Right ventricle myocardium inferior (tissue), 1 donor: ENCODE results near the gene SPOCK1. TPM values are rescaled to one million over a fixed set of nuclear protein-coding genes. Genes with fewer than 3 reads are reported as not detected.
A peak's percentile ranks its signal among the peaks of the same experiment; 100 is the strongest.

ENCODE experiments used
- ATAC-seq: fragments of 200-7000 bp; cut with Tn5 transposase; one replicate; pipeline ENCODE4 v1.9.1; 2020; ENCODE audit warnings: mild to moderate bottlenecking, moderate library complexity
- DNase-seq: peaks from one replicate; pipeline ENCODE4 v3.0.0; 2021; ENCODE audit errors: missing footprints
- intact Hi-C: fragments of 100-400 bp; cut with DNase I; formaldehyde crosslinking; loops from one replicate; pipeline ENCODE4 v1.11.0; 2022
- total RNA-seq: library from RNA; stranded (reverse); fragmentation: NEBNext Ultra II Directional; extraction: Animal tissue kit (Norgen Biotek cat#: 25700); gene quantifications from one replicate; pipeline ENCODE4 v1.2.1, GENCODE V29; 2021
- donor health status: DM: no; HTN: yes; CAD: no; lungs with severe emphysema.

SPOCK1 gene
- total RNA-seq, 1 donor from 2014 or later, result 35.5 TPM

DNA sequence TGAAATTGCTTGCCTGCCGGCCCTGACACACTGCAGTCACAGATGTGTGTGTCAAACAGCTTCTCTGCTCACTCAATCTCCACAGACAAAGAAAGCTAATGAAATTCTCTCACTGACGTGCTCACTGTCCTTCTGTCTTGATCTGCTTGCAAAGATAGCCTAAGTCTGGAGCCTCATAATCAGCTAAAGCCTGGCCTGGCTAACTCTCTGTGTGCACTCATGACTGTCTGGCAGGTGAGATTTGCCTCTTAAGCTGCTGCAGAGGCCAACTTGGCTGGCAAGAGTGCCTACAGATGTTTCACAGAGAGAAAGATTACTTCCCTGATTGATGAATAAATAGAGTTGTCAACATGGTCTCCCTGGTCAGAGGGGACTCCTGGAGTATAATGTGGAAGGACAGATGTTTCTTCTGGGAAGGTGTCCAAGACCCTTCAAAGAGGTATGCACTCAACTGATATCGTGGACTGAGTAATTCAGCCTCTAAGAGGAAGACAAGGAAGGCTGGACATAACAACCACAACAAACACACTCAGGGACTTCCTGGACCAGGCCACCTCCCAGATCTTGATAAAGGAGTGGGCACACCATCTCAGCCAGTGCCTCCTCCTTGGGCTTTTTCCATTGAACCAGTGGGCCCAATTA, 362.0 kb downstream of the SPOCK1 start:
- DNase-seq, result no peak
- intact Hi-C loops, result no loop called here
- peak; percentile 30 for ATAC-seq

DNA sequence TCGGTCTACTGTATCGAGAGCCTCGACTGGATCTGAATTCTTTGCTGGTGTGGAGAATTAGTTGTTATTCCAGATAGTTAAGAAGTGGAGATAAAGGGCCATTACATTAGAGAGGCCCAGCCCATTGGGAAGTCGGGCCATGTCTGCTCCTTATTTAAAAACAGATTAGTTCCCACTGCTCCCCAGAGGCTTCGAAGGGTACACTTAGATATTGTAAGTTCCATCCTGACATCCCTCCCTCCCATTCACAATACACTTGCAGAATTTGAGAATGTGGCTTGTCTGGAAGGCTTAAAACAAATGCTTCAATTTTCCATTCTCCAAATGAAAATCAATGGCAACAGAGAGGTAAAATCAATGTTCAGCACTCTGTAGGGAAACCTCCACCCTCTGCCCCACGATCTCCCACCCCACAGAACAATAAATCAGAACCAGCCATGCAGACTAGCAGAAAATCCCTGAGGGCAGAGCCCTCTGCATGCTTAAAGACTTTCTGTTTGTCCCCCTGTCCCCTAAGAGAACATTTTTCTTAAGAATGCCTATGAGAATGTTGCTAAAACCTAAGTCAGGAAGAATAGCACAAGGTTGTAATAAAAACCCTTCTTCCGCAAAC, 364.1 kb downstream of the SPOCK1 start:
- intact Hi-C loops, result no loop called here
- DNase-seq, result no peak
- ATAC-seq, result no peak

GRCh38 chr5:137129886-137130680, 369.0 kb downstream of the SPOCK1 start:
- ATAC-seq (no peak), DNase-seq (no peak)
- intact Hi-C loops, result no loop called here

- intact Hi-C loops, result no loop called here
Measured at GRCh38 chr5:137128012-137128411, 371.1 kb downstream of the SPOCK1 start.

DNA sequence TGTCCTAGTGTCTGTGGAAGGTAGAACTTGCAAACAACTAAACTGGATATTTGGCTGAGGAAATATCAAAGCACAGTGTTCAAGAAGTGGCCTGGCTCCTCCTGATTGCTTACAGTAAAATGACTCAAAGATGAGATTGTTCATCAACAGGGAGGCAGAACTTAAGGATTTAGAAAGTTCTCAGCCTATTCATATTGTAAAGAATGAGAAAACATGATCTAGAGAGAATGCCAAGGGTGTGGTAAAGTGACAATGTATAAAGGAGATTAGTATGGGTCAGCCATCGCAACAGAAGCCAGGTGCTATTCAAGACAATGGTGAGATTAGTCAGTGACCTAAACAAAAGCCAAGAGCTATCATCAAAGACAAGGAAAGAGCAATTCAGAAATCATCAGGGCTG, 372.3 kb downstream of the SPOCK1 start:
- intact Hi-C loops, result no loop called here
- DNase-seq (no peak), ATAC-seq (no peak)

More at GRCh38 chr5:137128012-137128411, 371.1 kb downstream of the SPOCK1 start:
- ATAC-seq, result no peak
- no peak for DNase-seq

DNA sequence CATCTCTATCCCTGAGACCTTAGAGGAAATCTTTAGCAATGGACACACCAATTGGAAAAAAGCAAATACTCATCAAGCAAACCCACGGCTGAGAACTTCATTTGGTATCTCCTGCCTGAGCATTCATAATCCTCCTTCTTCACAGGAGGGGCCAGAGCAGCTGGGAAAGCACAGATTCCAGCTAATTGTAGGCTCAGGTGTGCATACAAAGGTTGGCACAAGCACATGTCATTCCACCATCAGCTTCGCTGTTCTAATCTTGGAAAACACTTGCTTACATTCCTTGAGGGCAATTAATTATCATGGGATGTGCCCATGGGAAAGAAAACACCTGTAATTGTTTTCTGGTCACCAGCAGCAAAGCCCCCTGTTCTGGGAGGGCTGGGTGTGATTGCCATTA, 376.6 kb downstream of the SPOCK1 start:
- intact Hi-C loops, result no loop called here
- DNase-seq, result no peak
- ATAC-seq, result no peak

DNA sequence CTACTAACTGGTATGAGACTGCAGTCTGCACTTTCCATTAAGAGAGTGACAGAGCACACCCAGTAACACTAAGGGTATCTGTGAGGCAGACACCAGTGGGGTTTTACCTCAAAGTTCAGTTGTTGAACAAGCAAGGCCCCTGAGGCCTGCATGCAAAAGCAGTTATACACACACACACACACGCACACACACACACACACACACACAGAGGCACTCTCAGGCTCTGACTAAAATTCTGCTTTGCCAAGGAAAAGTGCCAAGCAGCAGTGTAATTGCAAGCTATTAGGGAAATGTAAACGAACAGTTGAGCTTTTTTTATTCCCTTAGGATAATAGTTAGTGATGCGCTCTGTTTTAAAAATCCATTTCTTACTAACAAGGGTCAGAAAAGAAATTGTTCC, 377.1 kb downstream of the SPOCK1 start:
- DNase-seq (no peak), ATAC-seq (no peak)
- intact Hi-C loops, result no loop called here

DNA sequence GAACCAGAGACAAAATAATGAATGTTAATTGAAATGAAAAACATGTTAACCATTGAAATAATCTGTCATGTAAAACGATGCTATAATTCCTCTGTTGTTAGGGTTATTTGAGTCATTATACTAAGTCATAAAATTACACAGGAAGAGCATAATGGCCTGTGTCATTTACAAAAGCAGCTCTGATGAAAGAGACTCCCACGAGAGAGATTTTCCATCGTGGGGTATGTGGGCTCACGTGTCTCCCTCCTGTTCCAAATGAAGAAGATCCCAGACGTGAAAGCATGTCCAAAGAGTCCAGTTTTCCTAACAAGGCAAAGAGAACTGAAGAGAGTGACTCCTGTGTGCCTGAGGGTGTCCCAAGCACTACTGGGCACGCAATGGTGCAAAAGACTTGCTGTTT, 379.8 kb downstream of the SPOCK1 start:
- no peak for ATAC-seq
- no peak for DNase-seq
- intact Hi-C loops, result no loop called here

DNA sequence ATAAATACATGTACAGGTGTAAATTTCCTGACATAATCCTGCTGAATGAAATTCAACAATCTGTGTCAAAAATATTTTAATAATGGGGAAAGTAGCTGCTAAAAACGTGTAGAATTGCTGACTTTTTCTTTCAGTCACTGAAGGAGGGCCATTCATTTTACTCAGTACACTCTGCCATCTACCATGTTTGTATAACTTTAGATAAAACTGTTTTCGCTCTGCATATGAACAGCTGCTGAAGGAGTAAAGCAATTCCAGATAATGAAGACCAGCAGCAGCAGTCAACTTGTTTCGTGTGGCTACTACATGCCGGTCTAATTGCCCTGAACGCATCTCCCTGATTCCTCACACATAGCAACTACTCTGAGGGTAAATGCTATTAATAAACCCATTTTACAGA, 380.5 kb downstream of the SPOCK1 start:
- no peak for ATAC-seq
- intact Hi-C loops, result no loop called here
- no peak for DNase-seq

GRCh38 chr5:137115152-137115551, 384.0 kb downstream of the SPOCK1 start:
- intact Hi-C loops, result no loop called here
- ATAC-seq (no peak), DNase-seq (no peak)

DNA sequence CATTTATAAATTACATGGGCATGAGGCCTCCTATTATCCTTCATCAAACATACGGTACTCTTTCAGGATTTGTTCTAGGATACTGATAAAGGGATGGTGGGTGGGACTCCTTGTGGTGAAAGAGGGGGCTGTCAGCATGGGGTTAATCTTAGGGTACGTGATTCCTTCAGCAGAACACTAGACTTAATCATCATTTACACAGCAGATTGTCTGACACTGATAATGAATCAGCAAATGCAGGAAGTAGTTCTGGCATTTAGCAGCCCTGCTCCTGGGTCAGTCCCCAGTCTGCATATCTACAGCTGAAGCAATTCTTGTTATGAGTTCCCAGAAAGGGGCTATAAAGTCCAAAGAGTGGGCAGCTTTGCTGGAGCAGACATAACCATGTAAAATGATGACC, 384.6 kb downstream of the SPOCK1 start:
- DNase-seq (no peak), ATAC-seq (no peak)
- intact Hi-C loops, result no loop called here

DNA sequence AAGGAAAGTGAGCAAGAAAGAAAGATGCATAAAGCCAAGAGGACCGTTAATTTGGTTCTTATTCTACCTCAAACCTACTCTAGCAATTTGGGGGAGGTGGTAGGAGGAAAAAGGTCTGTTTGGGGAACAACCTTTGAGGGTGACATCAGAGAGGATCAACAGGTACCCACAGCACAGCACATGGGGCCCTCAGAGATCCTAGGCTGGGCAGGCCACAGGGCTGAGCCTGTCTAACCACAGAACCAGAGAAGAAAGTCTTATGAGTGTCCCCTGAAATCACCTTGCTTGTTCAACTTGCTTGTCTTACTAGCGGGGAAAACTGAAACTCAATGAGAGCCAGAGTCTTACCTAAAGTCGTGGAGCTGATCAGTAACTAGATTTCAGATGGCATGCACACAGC, 385.2 kb downstream of the SPOCK1 start:
- DNase-seq (no peak), ATAC-seq (no peak)
- intact Hi-C loops, result no loop called here

DNA sequence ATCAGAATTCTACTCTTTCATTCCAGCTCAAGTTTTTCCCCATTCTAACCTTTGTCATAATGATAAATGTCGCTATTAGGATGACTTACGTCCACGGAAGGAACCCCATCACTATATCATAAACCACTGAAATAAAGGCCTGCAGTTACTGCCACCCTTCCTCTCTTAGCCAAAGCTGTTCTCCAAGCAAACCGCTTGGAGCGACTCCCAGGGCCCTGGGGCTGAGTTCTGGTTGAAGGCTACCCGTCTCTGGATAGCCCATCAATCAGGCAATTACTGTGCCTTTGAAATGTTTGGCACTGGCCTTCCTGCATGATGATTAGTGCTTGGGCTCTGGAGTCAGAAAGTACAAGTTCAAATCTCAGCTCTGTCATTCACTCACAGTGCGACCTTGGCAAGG, 386.0 kb downstream of the SPOCK1 start:
- ATAC-seq (no peak), DNase-seq (no peak)
- intact Hi-C loops, result no loop called here

GRCh38 chr5:137105351-137106035, 393.6 kb downstream of the SPOCK1 start:
- no peak for ATAC-seq
- intact Hi-C loops, result no loop called here
- no peak for DNase-seq

DNA sequence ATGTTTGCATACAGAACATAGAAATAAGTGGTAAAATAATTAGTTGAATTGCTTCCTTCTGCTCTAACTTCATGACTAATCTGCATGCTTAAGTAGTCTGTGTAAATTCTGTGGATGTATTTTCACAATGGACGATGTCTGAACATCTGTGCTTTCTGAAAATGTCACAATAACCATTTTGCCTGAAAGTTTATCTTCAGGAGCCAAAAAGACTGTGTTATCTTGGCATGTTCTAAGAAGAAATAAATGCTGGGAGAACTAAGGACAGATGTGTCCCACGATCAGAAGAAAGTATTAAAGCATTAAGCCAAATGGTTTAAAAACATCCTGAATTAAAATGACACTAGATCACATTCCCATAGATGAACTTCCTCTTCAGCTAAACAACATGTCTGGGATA, 397.6 kb downstream of the SPOCK1 start:
- intact Hi-C loops, result no loop called here
- ATAC-seq, result peak; percentile 55
- no peak for DNase-seq

GRCh38 chr5:137099651-137100050, 399.5 kb downstream of the SPOCK1 start:
- ATAC-seq (no peak), DNase-seq (no peak)
- intact Hi-C loops, result no loop called here

GRCh38 chr5:137098663-137099062, 400.5 kb downstream of the SPOCK1 start:
- intact Hi-C loops, result no loop called here
- DNase-seq (no peak), ATAC-seq (no peak)

- ATAC-seq, result no peak
Measured at GRCh38 chr5:137098238-137098637, 400.9 kb downstream of the SPOCK1 start.

DNA sequence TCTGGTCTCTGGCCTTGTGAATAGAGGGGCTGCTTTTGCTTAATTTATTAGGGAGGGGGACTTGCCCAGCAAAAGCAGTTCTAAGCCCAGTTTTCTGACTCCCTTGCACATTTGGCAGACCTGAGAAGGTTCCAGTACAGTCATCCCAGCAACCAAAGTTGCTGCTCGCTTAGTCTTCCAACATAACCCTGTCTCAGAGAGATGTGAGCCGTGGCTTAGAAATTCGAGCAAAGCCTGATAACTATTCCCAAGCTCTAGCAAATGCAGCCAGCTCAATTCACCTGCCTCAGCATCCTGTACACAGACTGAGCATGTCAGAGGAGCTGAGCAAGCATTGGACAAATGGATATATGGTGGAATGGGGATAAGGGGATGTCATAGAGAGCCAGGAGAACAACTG, 401.9 kb downstream of the SPOCK1 start:
- ATAC-seq (no peak), DNase-seq (no peak)
- intact Hi-C loops, result no loop called here

More at GRCh38 chr5:137098238-137098637, 400.9 kb downstream of the SPOCK1 start:
- intact Hi-C loops, result no loop called here
- DNase-seq, result no peak
